SW480 (cell line): ENCODE data around the gene COPS2.
"Not testable (repeated sequence)": the region's sequence is repeated elsewhere in the genome, so short reads cannot be mapped to it uniquely, and the experiment has no call there.

Experiments used
- DNase-seq: peaks from one replicate; pipeline ENCODE4 v3.0.0-alpha.2; 2016; ENCODE audit warnings: low spot score

COPS2 gene

DNA sequence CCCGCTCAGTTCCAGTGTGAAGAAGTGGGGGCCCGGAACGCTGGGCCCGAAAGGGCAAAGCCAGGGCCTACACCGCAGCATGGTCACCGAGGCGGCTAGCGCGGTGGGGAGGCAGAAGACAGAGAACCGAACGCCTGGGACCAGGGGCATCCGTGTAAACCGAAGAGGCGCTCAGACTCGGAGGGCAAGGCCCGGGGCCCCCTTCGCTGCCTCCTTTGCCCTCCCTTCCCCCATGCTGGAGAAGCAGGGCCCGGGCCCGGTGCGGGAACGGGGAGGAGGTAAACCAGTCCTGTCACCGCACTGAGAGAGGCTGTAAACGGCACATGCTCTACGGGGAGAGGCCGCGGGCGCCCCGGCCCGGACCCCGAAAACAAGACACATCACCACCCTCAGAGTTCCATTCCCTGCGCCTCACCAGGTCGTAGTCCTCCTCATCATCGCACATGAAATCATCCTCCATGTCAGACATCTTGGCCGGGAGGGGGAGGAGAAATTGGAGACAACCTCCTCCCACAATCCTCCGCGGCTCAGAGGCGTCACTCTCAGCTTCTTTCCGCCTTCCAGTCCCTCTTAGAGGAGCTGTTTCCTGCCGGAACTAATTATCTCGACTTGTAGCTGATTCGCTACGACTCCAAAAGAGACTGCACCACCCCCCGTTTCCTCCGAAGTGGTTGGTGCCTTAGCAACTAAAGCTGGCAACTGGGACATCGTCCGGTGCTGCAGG is at the start of gene COPS2:
TSS of gene COPS2 (minus strand) at position 490 of the 724 bp plus-strand sequence. CDS start at position 469, 21 bp downstream.
- peak; percentile 95 for DNase-seq

DNA sequence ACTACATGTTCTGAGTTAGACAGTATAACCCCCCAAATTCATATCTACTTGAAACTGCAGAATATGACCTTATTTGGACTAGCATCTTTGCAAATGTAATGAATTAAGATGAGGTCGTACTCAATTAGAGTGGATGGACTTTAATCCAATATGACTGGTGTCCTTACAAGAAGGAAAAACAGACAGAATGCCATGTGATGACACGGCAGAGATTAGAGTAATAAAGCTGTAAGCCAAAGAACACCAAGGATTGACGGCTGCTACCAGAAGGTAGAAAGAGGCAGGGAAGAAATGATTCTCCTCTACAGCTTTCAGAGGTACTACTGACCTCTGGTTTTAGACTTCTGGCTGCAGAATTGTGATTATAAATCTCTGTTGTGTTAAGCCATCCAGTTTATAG is 44.9 kb upstream of the COPS2 start:
- no peak for DNase-seq

- no peak for DNase-seq
Measured at GRCh38 chr15:49199666-49200065, 44.3 kb upstream of the COPS2 start.

DNA sequence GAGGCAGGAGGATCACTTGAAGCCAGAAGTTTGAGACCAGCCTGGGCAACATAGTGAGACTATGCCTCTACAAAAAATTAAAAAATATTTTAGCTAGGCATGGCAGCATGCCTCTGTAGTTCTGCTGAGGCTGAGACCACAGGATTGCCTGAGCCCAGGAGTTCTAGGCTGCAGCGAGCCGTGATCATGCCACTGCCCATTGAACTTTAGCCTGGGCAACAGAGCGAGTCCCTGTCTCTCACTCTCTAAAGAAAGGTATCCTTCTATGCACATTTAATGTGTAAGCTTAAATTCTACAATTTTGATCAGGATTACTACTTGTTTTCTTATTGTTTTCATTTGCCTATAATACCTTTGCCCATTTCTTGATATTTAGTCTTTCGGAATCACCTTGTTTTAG is 41.5 kb upstream of the COPS2 start:
- DNase-seq = no peak

DNA sequence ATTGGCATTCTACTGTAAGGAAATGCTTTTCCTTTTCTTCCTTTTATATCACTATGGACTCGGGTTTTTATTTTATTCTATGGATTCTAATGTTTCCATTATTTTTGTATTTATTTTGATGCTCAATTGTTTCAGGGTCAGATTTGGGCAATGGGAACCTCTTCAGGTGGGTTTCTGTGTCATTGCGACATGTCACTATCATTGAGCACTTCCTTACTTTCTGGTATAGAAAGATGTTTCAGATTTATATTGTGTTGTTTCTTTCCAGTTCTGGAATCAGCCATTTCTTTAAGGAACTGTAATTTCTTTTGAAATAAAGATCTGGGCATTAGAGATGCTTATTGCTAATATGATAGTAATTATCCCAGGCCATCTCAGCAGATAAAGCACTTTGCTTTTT is 36.5 kb upstream of the COPS2 start:
- DNase-seq = no peak

DNA sequence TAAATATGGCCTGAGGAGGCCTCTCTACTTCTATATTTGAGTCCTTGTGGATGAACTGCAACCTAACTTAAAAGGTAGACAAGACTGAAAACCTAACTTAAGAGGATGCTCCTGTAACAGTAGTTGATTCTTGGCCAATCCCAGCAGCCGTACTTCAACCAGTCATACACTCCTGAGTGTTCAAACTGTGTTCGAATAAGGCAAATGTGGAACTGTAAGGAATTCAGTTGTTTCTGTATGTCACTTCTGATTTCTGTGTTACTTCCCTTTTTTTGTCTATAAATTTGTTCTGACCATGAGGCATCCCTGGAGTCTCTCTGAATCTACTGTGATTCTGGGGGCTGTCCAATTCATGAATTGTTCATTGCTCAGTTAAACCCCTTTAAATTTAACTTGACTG is 35.2 kb upstream of the COPS2 start:
- DNase-seq = no peak

DNA sequence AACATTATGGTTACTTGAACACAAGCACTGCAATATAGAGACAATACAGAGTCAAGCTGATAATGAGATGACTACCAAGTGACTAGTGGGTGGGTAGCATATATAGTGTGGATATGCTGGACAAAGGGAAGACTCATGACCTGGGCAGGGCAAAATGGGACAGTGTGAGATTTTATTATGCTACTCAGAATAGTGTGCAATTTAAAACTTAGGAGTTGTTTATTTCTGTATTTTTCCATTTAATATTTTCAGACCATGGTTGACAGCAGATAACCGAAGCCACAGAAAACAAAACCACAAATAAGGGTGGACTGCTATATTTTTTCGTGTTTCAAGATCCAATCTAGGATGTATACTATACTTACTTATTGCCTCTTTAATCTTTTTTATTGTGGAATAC is 34.2 kb upstream of the COPS2 start:
- DNase-seq = no peak

DNA sequence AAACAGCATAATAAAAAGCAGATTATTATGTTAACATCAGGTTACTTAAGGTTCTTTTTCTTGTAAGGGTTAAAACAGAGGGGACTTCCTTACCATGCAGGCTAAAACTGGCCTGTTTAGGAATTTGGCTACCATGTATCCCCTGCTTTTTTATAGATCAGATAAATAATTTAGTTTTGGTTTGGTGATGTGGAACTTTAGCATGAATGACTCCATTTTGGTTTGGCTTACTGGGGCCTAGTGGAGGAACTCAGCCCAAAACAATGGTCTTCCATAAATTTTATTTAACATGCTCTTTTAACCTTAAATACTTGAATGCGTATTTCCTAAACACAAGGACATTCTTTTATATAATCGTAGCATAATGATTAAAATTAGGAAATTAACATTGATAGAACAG is 33.5 kb upstream of the COPS2 start:
- no peak for DNase-seq

- no peak for DNase-seq
Measured at GRCh38 chr15:49187549-49188245, 32.3 kb upstream of the COPS2 start.

GRCh38 chr15:49185473-49185872 is 30.1 kb upstream of the COPS2 start:
- DNase-seq = no peak

DNA sequence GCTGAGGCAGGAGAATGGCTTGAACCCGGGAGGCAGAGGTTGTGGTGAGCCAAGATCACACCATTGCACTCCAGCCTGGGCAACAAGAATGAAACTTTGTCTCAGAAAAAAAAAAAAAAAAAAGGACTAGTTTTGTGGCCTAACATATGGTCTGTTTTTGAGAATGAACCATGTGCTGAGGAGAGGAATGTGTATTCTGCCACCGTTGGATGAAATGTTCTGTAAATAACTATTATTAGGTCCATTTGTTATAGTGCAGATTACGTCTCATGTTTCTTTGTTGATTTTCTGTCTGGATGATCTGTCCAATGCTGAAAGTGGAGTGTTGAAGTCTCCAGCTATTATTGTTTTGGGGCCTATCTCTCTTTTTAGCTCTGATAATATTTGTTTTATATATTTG is 28.3 kb upstream of the COPS2 start:
- not testable (repeated sequence) for DNase-seq

- no peak for DNase-seq
Measured at GRCh38 chr15:49182128-49182527, 26.7 kb upstream of the COPS2 start.

DNA sequence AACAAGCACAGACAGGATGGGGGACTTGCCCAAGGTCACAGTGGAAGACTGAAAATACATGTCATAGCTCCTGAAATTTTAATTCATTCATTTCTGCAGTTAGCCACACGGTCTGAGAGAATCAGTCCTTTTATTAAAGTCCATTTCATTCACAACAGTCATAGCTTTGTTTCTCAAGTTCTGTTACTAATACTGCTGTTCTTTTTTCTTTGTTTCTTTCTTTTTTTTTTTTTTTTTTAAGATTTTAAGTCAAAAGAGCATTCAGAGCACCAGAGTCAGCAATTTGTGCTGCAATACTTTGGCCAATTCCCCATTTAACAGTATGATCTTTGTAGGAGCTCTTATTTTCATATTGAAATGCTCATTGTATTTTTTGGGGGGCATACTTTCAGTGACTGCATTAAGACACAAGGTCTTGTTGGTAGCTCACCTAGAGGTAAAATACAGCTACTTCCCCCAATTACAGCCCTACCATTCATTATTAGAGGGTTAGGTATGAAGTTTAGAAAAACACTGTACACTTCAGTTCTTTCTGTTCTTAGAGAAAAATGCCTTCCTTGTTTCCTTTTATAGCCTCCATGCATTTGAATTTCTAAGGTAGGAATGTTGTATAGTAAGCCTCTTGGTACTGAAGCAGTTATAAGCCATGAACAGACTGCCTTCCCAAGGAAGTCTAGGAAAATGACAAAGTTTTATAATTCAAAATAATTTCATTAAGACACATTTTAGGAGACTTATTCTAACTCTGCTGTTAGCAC is 24.2 kb upstream of the COPS2 start:
- no peak for DNase-seq

DNA sequence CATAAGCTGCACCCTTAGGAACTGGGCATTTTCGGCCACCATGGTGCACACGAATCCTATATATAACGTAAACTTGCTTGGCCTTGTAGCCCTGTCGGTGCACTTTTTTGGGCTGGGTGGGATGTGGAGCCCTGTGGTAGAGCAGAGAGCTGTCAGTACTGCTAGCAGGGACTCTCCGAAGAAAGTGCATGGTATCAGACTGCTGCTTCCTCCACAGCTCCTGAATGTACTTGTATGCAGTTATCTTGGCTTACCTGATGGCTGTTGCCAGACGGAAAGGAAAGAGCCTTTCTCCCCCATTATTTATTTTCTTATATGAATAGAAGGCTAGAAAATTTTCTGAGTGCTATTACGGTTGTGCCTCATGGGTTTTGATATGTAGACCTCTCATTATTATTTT is 23.1 kb upstream of the COPS2 start:
- DNase-seq = no peak

DNA sequence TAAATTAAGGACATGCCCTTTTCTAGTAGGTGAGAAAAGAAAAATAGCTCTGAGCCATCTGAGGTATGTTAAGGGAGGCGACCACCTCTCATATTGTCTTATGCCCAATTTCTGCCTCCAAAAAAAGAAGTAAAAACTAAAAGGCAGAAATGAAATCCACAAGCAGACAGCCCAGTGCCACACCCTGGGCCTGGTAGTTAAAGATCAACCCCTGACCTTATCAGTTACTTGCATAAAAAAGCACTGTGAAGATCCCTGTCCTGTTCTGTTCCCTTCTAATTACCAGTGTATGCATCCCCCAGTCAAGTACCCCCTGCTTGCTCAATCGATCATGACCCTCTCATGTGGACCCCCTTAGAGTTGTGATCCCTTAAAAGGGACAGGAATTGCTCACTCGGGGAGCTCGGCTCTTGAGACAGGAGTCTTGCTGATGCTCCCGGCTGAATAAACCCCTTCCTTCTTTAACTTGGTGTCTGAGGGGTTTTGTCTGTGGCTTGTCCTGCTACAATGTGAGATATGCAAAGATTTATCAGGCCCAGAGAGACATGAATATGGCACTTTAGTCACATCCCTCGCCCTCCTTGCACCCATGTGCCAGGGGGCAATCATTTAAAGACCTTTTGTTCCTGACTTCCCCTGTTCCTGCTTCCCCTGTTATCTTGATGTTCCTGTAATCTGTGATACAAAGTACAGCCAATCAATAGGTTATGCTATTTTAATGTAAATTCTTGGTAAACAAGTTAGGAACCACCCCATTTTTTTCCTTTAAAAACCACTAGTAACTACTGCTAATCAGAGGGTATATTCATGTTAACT is 20.4 kb upstream of the COPS2 start:
- DNase-seq = not testable (repeated sequence)

- DNase-seq = no peak
Measured at GRCh38 chr15:49174902-49175301, 19.5 kb upstream of the COPS2 start.

GRCh38 chr15:49171790-49172189 is 16.4 kb upstream of the COPS2 start:
- DNase-seq = no peak

- peak; percentile 92 for DNase-seq
Measured at GRCh38 chr15:49169880-49170597, 14.6 kb upstream of the COPS2 start, which contains the start of gene GALK2. Gene GALK2, plus strand, starts transcription at chr15:49170247. Its CDS starts 76 bp downstream, at chr15:49170323.

DNA sequence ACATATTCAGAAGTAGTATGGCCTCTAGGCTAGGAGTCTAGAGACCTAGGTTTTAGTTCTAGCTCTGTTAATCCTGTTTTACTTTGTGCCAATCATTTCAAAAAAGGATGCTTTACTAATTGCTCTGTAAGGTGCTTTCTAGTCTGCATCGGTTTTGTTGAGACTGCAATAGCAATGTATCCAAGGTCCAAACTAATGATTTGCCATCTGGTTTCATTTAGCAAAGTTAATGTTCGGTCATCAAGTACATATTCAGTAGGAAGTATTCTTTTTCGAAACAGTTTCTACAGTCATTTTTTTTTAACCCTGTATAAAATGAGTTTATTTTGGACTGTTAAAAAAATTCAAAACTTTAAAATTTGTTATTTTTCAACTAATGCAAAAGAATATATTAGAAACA is 12.6 kb upstream of the COPS2 start:
- no peak for DNase-seq

DNA sequence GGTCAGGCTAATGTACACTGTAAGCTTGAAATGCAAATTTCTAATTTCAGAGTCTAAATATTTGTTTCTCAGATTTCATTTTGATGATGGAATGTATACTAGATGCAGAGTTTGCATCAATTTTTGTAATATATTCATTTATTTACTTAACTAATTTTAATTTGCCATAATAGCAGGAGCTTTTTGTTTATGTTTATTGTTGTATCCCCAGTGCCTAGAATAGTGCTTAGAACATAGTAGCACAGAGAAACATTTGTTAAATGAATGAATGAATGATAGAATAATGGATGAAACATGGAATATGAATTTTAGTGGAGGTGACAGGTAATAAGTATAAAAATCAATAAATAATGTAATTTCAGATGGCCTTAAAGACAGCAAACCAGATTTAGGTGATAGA is 9.5 kb upstream of the COPS2 start:
- DNase-seq = no peak

DNA sequence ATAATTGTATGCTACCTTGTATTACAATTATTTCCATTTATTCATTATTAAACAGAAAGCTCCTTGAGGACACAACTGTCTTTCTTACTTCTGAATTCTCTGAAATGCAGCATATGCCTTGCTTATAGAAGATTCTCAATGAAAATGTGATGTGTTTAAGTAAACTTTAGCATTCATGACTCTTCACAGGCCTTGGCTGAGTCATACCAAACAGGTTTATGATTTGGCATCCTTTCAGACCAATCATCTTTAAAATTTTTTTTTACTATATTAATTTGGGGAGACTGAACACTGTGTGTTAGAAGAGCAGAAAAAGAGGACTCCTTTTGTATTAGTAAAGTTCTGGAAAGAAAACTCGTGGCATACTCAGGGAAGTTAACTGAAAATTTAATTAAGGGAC is 8.3 kb upstream of the COPS2 start:
- DNase-seq = no peak
